GM12801 (cell line): ENCODE results near the gene XPNPEP1.

ENCODE experiments used
- CTCF ChIP-seq: IDR thresholded peaks from one replicate; pipeline ENCODE4 v1.5.1; 2011; ENCODE audit warnings: control low read depth; ENCODE audit not compliant: insufficient read length; ENCODE audit errors: extremely low read depth

Gene XPNPEP1

DNA sequence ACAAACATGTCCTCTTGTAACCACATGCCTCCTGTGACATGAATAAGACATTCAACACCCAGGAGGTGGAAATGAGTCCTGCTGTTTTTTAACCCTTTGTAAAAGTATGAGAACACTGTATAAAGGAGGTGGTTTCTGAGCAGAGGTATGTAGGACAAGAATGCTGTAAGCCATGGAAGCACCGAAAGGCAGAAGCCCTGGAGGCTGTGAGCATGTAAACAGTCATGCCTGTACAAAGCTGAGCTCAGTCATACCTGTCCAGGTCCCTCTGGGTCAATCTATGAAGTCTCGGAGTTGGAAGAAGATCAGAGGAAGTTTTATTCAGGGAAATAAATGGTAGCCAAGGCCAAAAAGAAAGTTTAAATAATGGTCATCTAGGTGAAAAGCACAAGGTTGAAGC lies 34.7 kb upstream of the XPNPEP1 start:
- no peak for TF ChIP-seq CTCF

DNA sequence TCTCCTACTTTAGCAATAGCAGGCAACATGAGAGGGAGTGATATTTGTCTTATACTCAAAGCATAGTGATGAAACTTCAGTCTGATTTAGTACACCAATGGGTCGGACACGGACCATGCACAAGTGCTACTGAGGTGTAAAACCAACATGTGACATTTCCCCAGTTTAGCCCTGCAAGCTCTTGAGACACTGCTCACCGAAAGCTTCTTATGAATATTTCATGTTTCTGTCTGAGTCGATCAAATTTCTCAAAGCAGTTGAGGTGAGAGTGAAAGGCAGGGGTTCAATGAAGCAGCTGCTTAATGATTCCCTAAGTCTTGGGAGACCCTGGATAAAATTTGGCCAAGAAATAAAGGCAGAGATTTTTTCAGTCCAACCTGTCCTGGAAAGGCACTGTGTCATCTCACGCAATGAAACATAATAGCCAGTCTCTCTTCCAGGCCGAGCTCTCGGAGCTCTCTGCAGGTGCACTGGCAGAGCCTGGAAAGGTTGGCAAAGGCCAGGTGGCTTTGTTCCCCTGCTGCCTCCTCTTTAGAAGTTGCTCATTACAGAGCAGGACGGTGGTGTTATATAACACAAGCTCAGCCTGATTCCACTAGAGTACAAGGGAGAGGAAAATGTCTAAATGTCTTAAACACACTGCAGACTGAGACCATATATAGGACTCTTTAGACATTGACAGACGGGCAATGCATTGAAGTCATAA lies 33.9 kb upstream of the XPNPEP1 start:
- no peak for TF ChIP-seq CTCF

DNA sequence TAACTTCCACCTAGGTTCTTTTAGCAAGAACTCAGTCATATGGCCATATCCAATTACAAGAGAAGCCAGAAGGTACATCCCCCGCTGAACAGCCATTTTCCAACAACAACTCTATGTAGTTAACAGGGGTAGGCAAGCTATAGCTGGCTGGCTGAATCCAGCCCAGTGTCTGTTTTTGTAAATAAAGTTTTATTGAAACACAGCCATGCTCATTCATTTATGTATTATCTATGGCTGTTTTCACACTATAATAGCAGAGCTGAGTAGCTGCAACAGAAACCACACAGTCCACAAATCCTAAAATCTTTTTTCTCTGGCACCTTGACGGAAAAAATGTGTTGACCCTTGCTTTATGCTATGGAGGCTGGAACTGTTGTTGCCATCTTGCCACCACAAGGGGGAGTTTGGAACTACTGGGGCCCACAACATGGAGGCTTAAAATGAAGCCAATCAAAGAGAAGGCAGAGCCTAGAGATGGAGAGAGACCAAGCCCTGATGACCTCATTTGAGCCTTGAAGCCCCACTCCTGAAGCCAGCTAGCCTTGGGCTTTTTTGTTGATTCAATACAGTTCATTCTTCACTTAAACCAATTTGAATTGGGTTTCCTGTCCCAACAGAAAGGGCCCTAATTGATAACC lies 33.3 kb upstream of the XPNPEP1 start:
- TF ChIP-seq CTCF: no peak

GRCh38 chr10:109953766-109954165 lies 30.5 kb upstream of the XPNPEP1 start:
- TF ChIP-seq CTCF: no peak

GRCh38 chr10:109952526-109952925 lies 29.2 kb upstream of the XPNPEP1 start:
- no peak for TF ChIP-seq CTCF

DNA sequence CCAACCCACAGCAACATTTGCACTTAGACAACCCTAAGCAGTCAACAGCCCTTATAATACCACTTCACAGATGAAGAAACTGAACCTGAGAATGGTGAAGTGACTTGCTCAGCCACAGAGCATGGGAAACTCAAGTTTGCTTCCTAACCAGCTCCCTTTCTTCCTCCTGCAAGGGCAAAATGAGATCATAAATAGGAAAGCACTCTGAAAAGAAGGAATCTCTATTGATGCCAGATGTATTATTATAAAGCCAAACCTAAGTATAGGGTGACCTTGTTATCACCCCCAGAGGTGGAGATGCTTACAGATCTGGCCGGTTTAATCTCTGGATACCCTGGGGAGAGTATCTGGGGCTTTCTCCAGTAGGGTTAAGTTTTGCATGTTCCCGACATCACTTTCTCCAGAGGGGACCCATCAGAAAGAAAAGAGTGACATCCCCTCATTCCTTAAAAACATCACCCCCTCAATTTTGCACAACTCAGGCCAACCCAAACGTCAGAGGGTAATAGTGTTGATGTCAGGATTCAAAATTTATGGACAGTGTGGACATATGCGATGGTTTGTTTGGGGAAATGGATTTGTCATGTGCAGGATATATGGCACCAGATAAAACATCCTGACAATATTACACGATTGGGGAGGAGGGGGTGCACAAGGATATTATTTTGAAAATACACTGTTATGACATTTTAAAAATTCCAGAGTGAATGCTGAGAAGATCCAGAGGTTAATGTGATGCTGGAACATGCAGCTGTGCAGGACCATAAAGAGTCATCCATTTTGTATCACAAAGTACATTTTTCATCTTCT lies 24.0 kb upstream of the XPNPEP1 start:
- no peak for TF ChIP-seq CTCF

DNA sequence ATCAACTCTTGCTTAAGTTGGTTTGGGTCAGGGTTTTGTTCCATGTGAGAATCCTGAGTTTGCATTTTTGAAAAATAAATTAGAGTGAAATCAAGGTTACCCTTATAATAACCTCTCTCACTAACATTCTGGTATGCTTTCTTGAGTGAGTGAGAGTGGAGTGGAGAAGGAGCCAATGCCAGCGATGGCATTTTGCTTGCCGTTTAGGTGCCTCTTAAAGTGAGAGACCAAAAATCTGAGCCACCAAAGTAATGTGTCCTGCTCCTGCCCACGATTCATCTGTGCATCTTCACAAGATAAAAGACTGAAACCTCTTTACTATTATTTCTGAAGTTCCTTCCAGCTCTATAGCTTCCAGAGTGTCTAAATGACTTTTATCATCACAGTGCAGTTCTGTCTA lies 23.4 kb upstream of the XPNPEP1 start:
- no peak for TF ChIP-seq CTCF
